Activated T-helper 9 cell treated with anti-CD3 and anti-CD28 coated beads, Interleukin-2, amount 50 U/mL, for 16 hours (primary cell): ENCODE data around the gene KTI12.

Experiments
- DNase-seq: peaks from one replicate; pipeline ENCODE4 v3.0.0-alpha.2; 2020; ENCODE audit warnings: low read depth

Gene KTI12

DNA sequence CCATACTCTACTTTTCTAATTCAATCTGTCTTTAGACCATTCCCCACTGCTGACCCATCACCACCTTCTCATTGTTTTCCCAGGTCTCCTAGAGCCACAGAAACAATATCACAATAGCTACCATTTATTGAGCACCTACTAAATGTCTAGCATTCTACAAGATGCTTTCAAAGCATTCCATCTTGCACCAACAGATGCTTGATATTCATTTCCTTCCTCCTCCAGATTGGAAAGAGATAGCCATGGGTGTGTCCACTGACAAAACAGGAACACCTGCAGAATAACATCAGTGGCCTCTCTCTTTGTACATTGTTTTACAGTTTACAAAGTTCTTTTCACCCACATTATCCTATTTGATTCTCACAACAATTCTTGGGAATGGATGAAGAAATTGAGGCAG, 45.4 kb downstream of the KTI12 start:
- no peak for DNase-seq

- no peak for DNase-seq
Measured at GRCh38 chr1:51986718-51987117, 46.9 kb downstream of the KTI12 start.

DNA sequence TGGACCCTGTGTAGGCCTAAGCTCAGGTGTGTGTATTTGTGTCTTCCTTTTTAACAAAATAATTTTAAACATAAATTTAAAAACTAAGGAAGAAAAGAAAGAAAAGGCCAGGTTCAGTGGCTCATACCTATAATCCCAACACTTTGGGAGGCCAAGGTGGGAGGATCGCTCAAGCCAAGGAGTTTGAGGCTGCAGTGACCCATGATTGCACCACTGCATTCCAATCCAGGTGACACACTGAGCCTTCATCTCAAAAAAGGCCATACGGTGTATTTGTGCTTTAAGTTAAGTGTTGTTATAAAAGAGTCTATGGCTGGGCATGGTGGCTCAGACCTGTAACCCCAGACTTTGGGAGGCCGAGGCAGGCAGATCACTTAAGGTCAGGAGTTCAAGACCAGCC, 51.4 kb downstream of the KTI12 start:
- no peak for DNase-seq
